ENCODE results near the gene FUCA2. TPM values are rescaled to one million over a fixed set of nuclear protein-coding genes. Genes with fewer than 3 reads are reported as not detected.
A peak's percentile ranks its signal among the peaks of the same experiment; 100 is the strongest.

The FUCA2 gene
- total RNA-seq, 5 donors from 2014 or later (not counting 1 experiment from before 2014, with no cell fraction given): 4.6 to 9.0 (median 7.1) TPM

DNA sequence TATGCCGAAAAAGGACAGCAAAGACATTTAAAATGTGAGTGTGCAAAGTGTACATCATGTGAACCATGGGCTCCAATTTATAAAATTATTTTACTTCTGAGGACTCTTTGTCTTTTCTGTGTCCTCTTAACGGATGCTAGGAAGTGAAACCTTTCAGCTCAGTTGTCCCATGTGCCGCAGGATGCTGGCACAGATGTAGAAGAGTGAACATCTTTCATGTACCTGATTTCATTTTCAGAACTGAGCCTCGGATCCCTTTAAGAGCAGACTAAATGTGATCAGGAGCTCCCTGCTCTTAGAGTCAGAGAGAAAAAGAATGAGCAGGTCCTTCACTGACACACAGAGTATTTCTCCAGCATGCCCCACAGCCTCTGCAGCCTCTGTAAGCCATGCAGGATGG lies 27.6 kb upstream of the FUCA2 start:
- Histone ChIP-seq H3K27ac (ENCODE audit: low read length) (peak overlapping the region; percentile 79), H3K27me3 (replicated peaks in 1 of 2; ENCODE audit: control insufficient read depth in 2 of 2, extremely low read depth in 1 of 2, insufficient read depth in 2 of 2, low read length in 1 of 2) (no peaks in the 10 kb centered on the region), H3K4me3 (ENCODE audit: control insufficient read depth in 1 of 2, extremely low read depth in 1 of 2, low read length in 1 of 2) (peak overlapping the region in 1 of 2 donors; percentile 73), H3K36me3 (ENCODE audit: control insufficient read depth in 2 of 2, extremely low read depth in 1 of 2, insufficient read depth in 1 of 2, low read length in 1 of 2) (no peaks in the 10 kb centered on the region), H3K4me1 (ENCODE audit: control insufficient read depth in 1 of 2, extremely low read depth in 1 of 2, insufficient read depth in 2 of 2, low read length in 2 of 2) (peaks cover 0 to 69% of the 10 kb centered on the region in 2 experiments), H3K9me3 (no peaks in the 10 kb centered on the region)
- DNase-seq: peak in 1 of 35 experiments; percentile 48
- peak in 1 of 4 experiments; percentile 13 for ATAC-seq (replicated peaks in 1 of 4)
- H3K4me3 Mint-ChIP-seq: peak overlapping the region; percentile 79 to 89 (median 84)
- 38% methylated on average over 3 of the region's 4 CpGs for WGBS (ENCODE audit: insufficient coverage)
- H3K4me1 Mint-ChIP-seq: peaks cover 57 to 78% (median 64%) of the 10 kb centered on the region in 3 donors
- H3K27me3 Mint-ChIP-seq: no peaks in the 10 kb centered on the region
- ChIA-PET CTCF (interaction anchor here (0.7 to 3.7 kb wide), 16 partner anchors 10 to 476 kb away, joined by 3 to 12 read pairs (median 4); partner anchors contain the start of genes FUCA2 (in 1 of the 2) and LTV1 (in 1 of the 2)), POLR2A (no interaction called here)
- H3K36me3 Mint-ChIP-seq: no peaks in the 10 kb centered on the region
- H3K27ac Mint-ChIP-seq: peak overlapping the region; percentile 83 to 92
- H3K9me3 Mint-ChIP-seq: no peaks in the 10 kb centered on the region

- peak overlapping the region; percentile 79 to 89 (median 84) for H3K4me3 Mint-ChIP-seq
- peak overlapping the region; percentile 79 for H3K27ac ChIP-seq (ENCODE audit: low read length)
Observed at GRCh38 chr6:143538374-143538773, 26.9 kb upstream of the FUCA2 start.

GRCh38 chr6:143536866-143537691 lies 25.6 kb upstream of the FUCA2 start:
- no peaks in the 10 kb centered on the region for H3K9me3 ChIP-seq
- Mint-ChIP-seq H3K36me3 (no peaks in the 10 kb centered on the region), H3K27me3 (no peaks in the 10 kb centered on the region), H3K9me3 (no peaks in the 10 kb centered on the region), H3K4me1 (peaks cover 40 to 59% (median 45%) of the 10 kb centered on the region in 3 donors), H3K27ac (peak overlapping the region; percentile 86 to 92), H3K4me3 (peak overlapping the region; percentile 81 to 89 (median 84))
- ChIA-PET CTCF (interaction anchor here in 1 of 2 donors (1.0 to 3.7 kb wide), 5 partner anchors 8 to 38 kb away, joined by 4 to 12 read pairs (median 10); partner anchors contain the start of gene FUCA2), POLR2A (no interaction called here)
- H3K27me3 ChIP-seq (replicated peaks in 1 of 2; ENCODE audit: control insufficient read depth in 2 of 2, extremely low read depth in 1 of 2, insufficient read depth in 2 of 2, low read length in 1 of 2): no peaks in the 10 kb centered on the region
- peak overlapping the region; percentile 79 for H3K27ac ChIP-seq (ENCODE audit: low read length)
- peak; percentile 69 to 82 (median 73) for ATAC-seq (replicated peaks in 1 of 4)
- under 1% methylated on average over 74 of the region's 103 CpGs for WGBS (ENCODE audit: insufficient coverage)
- H3K4me1 ChIP-seq (ENCODE audit: control insufficient read depth in 1 of 2, extremely low read depth in 1 of 2, insufficient read depth in 2 of 2, low read length in 2 of 2): peaks cover 0 to 51% of the 10 kb centered on the region in 2 experiments
- peak overlapping the region; percentile 73 to 83 for H3K4me3 ChIP-seq (ENCODE audit: control insufficient read depth in 1 of 2, extremely low read depth in 1 of 2, low read length in 1 of 2)
- no peaks in the 10 kb centered on the region for H3K36me3 ChIP-seq (ENCODE audit: control insufficient read depth in 2 of 2, extremely low read depth in 1 of 2, insufficient read depth in 1 of 2, low read length in 1 of 2)
- DNase-seq: peak in 34 of 35 experiments; percentile 28 to 76 (median 48)

More at GRCh38 chr6:143538374-143538773, 26.9 kb upstream of the FUCA2 start:
- 29% methylated on average over 1 of the region's 7 CpGs for WGBS (ENCODE audit: insufficient coverage)
- DNase-seq (peak in 1 of 35 experiments; percentile 38), ATAC-seq (replicated peaks in 1 of 4) (no peak)
- Histone ChIP-seq H3K36me3 (ENCODE audit: control insufficient read depth in 2 of 2, extremely low read depth in 1 of 2, insufficient read depth in 1 of 2, low read length in 1 of 2) (no peaks in the 10 kb centered on the region), H3K9me3 (no peaks in the 10 kb centered on the region), H3K4me3 (ENCODE audit: control insufficient read depth in 1 of 2, extremely low read depth in 1 of 2, low read length in 1 of 2) (peak overlapping the region in 1 of 2 donors; percentile 73), H3K4me1 (ENCODE audit: control insufficient read depth in 1 of 2, extremely low read depth in 1 of 2, insufficient read depth in 2 of 2, low read length in 2 of 2) (peaks cover 0 to 62% of the 10 kb centered on the region in 2 experiments), H3K27me3 (replicated peaks in 1 of 2; ENCODE audit: control insufficient read depth in 2 of 2, extremely low read depth in 1 of 2, insufficient read depth in 2 of 2, low read length in 1 of 2) (no peaks in the 10 kb centered on the region)
- CTCF ChIA-PET: interaction anchor here (0.9 to 3.7 kb wide), 15 partner anchors 9 to 305 kb away, joined by 3 to 12 read pairs (median 4); partner anchors contain the start of genes FUCA2 (in 1 of the 2) and LTV1 (in 1 of the 2)
- Mint-ChIP-seq H3K36me3 (no peaks in the 10 kb centered on the region), H3K4me1 (peaks cover 52 to 72% (median 58%) of the 10 kb centered on the region in 3 donors), H3K27ac (peak overlapping the region; percentile 83 to 92), H3K9me3 (no peaks in the 10 kb centered on the region), H3K27me3 (no peaks in the 10 kb centered on the region)
- POLR2A ChIA-PET: no interaction called here

GRCh38 chr6:143536461-143536865 lies 24.9 kb upstream of the FUCA2 start:
- H3K4me1 ChIP-seq (ENCODE audit: control insufficient read depth in 1 of 2, extremely low read depth in 1 of 2, insufficient read depth in 2 of 2, low read length in 2 of 2): peaks cover 4 to 45% of the 10 kb centered on the region in 2 experiments
- CTCF ChIA-PET: interaction anchor here (0.7 to 3.7 kb wide), 5 partner anchors 10 to 307 kb away, joined by 3 to 12 read pairs (median 4); partner anchors contain the start of genes FUCA2 (in 1 of the 2) and LTV1 (in 1 of the 2)
- H3K4me3 ChIP-seq (ENCODE audit: control insufficient read depth in 1 of 2, extremely low read depth in 1 of 2, low read length in 1 of 2): peak overlapping the region; percentile 53 to 55
- no peaks in the 10 kb centered on the region for H3K9me3 ChIP-seq
- no peaks in the 10 kb centered on the region for H3K27me3 ChIP-seq (replicated peaks in 1 of 2; ENCODE audit: control insufficient read depth in 2 of 2, extremely low read depth in 1 of 2, insufficient read depth in 2 of 2, low read length in 1 of 2)
- peak; percentile 65 to 77 (median 73) for ATAC-seq (replicated peaks in 1 of 4)
- Mint-ChIP-seq H3K36me3 (no peaks in the 10 kb centered on the region), H3K27ac (peak overlapping the region; percentile 86 to 94), H3K4me3 (peak overlapping the region; percentile 71 to 85 (median 81)), H3K9me3 (no peaks in the 10 kb centered on the region), H3K27me3 (no peaks in the 10 kb centered on the region), H3K4me1 (peaks cover 34 to 53% (median 40%) of the 10 kb centered on the region in 3 donors)
- WGBS (ENCODE audit: insufficient coverage): 2% methylated on average over 25 of the region's 27 CpGs
- peak in 23 of 35 experiments; percentile 12 to 63 (median 32) for DNase-seq
- POLR2A ChIA-PET: interaction anchor here in 1 of 2 donors (1.1 kb wide), 2 partner anchors 8 to 15 kb away, joined by 3 read pairs; no protein-coding TSS in a partner anchor
- no peaks in the 10 kb centered on the region for H3K36me3 ChIP-seq (ENCODE audit: control insufficient read depth in 2 of 2, extremely low read depth in 1 of 2, insufficient read depth in 1 of 2, low read length in 1 of 2)
- peak overlapping the region; percentile 52 for H3K27ac ChIP-seq (ENCODE audit: low read length)

GRCh38 chr6:143535189-143535614 lies 23.7 kb upstream of the FUCA2 start:
- 100% methylated on average over 1 of the region's 5 CpGs for WGBS (ENCODE audit: insufficient coverage)
- no peak overlapping the region for H3K27ac Mint-ChIP-seq

More at GRCh38 chr6:143535189-143535614, 23.7 kb upstream of the FUCA2 start:
- Histone ChIP-seq H3K4me3 (ENCODE audit: control insufficient read depth in 1 of 2, extremely low read depth in 1 of 2, low read length in 1 of 2) (no peak overlapping the region), H3K9me3 (no peaks in the 10 kb centered on the region), H3K4me1 (ENCODE audit: control insufficient read depth in 1 of 2, extremely low read depth in 1 of 2, insufficient read depth in 2 of 2, low read length in 2 of 2) (peaks cover 4 to 34% of the 10 kb centered on the region in 2 experiments), H3K27ac (ENCODE audit: low read length) (no peak overlapping the region), H3K27me3 (replicated peaks in 1 of 2; ENCODE audit: control insufficient read depth in 2 of 2, extremely low read depth in 1 of 2, insufficient read depth in 2 of 2, low read length in 1 of 2) (no peaks in the 10 kb centered on the region), H3K36me3 (ENCODE audit: control insufficient read depth in 2 of 2, extremely low read depth in 1 of 2, insufficient read depth in 1 of 2, low read length in 1 of 2) (no peaks in the 10 kb centered on the region)
- Mint-ChIP-seq H3K9me3 (no peaks in the 10 kb centered on the region), H3K36me3 (no peaks in the 10 kb centered on the region), H3K4me3 (peak overlapping the region; percentile 71 to 85 (median 81)), H3K27me3 (no peaks in the 10 kb centered on the region), H3K4me1 (peaks cover 25 to 44% (median 30%) of the 10 kb centered on the region in 3 donors)
- no peak for ATAC-seq (replicated peaks in 1 of 4)
- CTCF ChIA-PET: interaction anchor here in 1 of 2 donors (0.7 to 1.2 kb wide), 4 partner anchors 10 to 40 kb away, joined by 3 to 4 read pairs (median 3); no protein-coding TSS in a partner anchor
- no peak for DNase-seq
- POLR2A ChIA-PET: interaction anchor here in 1 of 2 donors (0.6 to 1.1 kb wide), 2 partner anchors 10 to 144 kb away, joined by 3 read pairs; no protein-coding TSS in a partner anchor
